ENCODE data around the gene PFKFB4. TPM values are rescaled to one million over a fixed set of nuclear protein-coding genes. Genes with fewer than 3 reads are reported as not detected.

PFKFB4 gene
- polyA plus RNA-seq, 1 of the 3 experiments (the other 2 are of a cell fraction), result 5.7 TPM

DNA sequence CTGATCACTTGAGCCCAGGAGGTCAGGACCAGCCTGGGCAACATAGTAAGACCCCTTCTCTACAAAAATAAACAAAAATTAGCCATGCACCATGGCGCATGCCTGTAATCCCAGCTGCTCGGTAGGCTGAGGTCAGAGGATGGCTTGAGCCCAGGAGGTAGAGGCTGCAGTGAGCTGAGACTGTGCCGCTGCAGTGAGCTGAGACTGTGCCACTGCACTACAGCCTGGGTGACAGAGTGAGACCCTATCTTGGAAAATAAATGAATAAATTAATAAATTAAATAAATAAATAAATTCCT lies 63.5 kb downstream of the PFKFB4 start:
- H3K27ac ChIP-seq (ENCODE audit: low read depth in 2 of 2, low read length in 1 of 2), result no peak overlapping the region
- CTCF ChIA-PET, result no interaction called here
- H3K79me2 ChIP-seq (ENCODE audit: insufficient read depth), result no peaks in the 10 kb centered on the region
- no peaks in the 10 kb centered on the region for H3K9me3 ChIP-seq
- H3K27me3 ChIP-seq (ENCODE audit: insufficient read depth), result no peaks in the 10 kb centered on the region
- H4K20me1 ChIP-seq (ENCODE audit: insufficient read depth), result no peaks in the 10 kb centered on the region
- POLR2A ChIA-PET, result no interaction called here
- peaks cover 0 to 18% of the 10 kb centered on the region in 2 experiments for H3K36me3 ChIP-seq (replicated peaks in 1 of 2; ENCODE audit: control insufficient read depth in 1 of 2, insufficient read depth in 2 of 2, low read length in 1 of 2)
- H3K4me1 ChIP-seq (ENCODE audit: control insufficient read depth in 1 of 2, insufficient read depth in 2 of 2, low read depth in 1 of 2, low read length in 1 of 2), result no peaks in the 10 kb centered on the region
- H3K4me3 ChIP-seq (ENCODE audit: low read depth in 2 of 2, low read length in 1 of 2), result no peak overlapping the region
- no peak overlapping the region for H2AFZ ChIP-seq (ENCODE audit: low read depth)
- WGBS (ENCODE audit: low lambda C conversion rate), result 97% methylated on average over 3 of the region's 3 CpGs
- no peak overlapping the region for H3K9ac ChIP-seq
- no peak overlapping the region for H3K4me2 ChIP-seq
- H3F3A ChIP-seq (replicated peaks; ENCODE audit: insufficient read depth), result peaks cover 6% of the 10 kb centered on the region
- no peak for TF ChIP-seq FOXM1 (IDR thresholded peaks at IDR 0.05; ENCODE audit: low read depth)
- no peak for TF ChIP-seq ELF1 (IDR thresholded peaks at IDR 0.05)
- TF ChIP-seq MXI1 (IDR thresholded peaks at IDR 0.05; ENCODE audit: low read depth, low read length), result no peak
- TF ChIP-seq, protein P1, sequence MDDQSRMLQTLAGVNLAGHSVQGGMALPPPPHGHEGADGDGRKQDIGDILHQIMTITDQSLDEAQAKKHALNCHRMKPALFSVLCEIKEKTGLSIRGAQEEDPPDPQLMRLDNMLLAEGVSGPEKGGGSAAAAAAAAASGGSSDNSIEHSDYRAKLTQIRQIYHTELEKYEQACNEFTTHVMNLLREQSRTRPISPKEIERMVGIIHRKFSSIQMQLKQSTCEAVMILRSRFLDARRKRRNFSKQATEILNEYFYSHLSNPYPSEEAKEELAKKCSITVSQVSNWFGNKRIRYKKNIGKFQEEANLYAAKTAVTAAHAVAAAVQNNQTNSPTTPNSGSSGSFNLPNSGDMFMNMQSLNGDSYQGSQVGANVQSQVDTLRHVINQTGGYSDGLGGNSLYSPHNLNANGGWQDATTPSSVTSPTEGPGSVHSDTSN (IDR thresholded peaks at IDR 0.05), result no peak
- TF ChIP-seq FOSL2 (IDR thresholded peaks at IDR 0.05; ENCODE audit: borderline replicate concordance, low read depth), result no peak
- no peak for TF ChIP-seq TAF1 (IDR thresholded peaks at IDR 0.05; ENCODE audit: borderline replicate concordance, low read depth, low read length)
- no peak for TF ChIP-seq RCOR1 (IDR thresholded peaks at IDR 0.05; ENCODE audit: low read length)
- TF ChIP-seq NRF1 (IDR thresholded peaks at IDR 0.05; ENCODE audit: low read depth, low read length), result no peak
- no peak for DNase-seq
- no peaks in the 10 kb centered on the region for H3K9me2 ChIP-seq

DNA sequence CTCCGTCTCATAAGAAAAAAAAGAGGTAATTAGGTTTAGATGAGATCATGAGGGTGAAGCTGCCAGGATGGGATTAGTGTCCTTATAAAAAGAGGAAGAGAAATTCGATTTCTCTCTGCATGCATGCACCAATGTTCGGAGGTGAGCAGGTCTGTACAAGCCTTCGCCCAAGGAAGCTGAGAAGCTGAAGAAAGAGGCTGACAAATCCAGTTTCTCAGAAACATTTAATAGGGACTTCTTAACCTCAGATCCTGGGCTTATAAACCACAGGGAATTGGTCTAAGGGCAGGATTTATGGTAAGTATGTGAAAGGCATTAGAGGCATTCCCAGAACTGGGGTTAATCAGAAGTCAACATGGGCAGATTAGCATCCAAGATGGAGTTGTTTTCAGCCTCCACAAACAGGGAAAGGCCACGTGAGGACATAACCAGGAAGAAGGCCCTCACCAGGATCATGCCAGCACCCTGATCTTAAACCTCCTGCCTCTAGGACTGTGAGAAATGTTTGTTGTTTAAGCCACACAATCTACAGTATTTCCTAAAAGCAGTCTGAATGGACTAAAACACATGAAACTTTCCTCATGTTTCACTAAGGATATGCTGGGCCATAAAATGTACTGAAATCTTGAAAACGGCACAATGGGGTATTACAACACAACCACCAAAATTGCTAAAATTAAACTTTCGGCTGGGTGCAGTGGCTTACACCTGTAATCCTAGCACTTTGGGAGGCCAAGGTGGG lies 64.0 kb downstream of the PFKFB4 start:
- H3K4me2 ChIP-seq, result no peak overlapping the region
- no peaks in the 10 kb centered on the region for H4K20me1 ChIP-seq (ENCODE audit: insufficient read depth)
- no peak overlapping the region for H3K4me3 ChIP-seq (ENCODE audit: low read depth in 2 of 2, low read length in 1 of 2)
- ChIA-PET POLR2A (no interaction called here), CTCF (interaction anchor here (1.0 kb wide), 1 partner anchor 19 kb away, joined by 3 read pairs; no protein-coding TSS in a partner anchor)
- H3K27me3 ChIP-seq (ENCODE audit: insufficient read depth), result no peaks in the 10 kb centered on the region
- H3K9me3 ChIP-seq, result no peaks in the 10 kb centered on the region
- peaks cover 0 to 16% of the 10 kb centered on the region in 2 experiments for H3K36me3 ChIP-seq (replicated peaks in 1 of 2; ENCODE audit: control insufficient read depth in 1 of 2, insufficient read depth in 2 of 2, low read length in 1 of 2)
- peaks cover 10% of the 10 kb centered on the region for H3F3A ChIP-seq (replicated peaks; ENCODE audit: insufficient read depth)
- no peak for TF ChIP-seq RXRA (IDR thresholded peaks at IDR 0.05; ENCODE audit: borderline replicate concordance, low read depth)
- no peak for TF ChIP-seq EP300 (IDR thresholded peaks at IDR 0.05; ENCODE audit: borderline replicate concordance in 1 of 2, low read depth in 1 of 2, low read length in 1 of 2)
- TF ChIP-seq, protein P1 (IDR thresholded peaks at IDR 0.05), result no peak
- TF ChIP-seq SIN3A (IDR thresholded peaks at IDR 0.05; ENCODE audit: borderline replicate concordance, low read depth, low read length), result no peak
- TF ChIP-seq POLR2AphosphoS5 (IDR thresholded peaks at IDR 0.05; ENCODE audit: low read depth, low read length), result no peak
- TF ChIP-seq RAD21 (IDR thresholded peaks at IDR 0.05; ENCODE audit: low read length), result no peak
- no peak for TF ChIP-seq ELF1 (IDR thresholded peaks at IDR 0.05)
- TF ChIP-seq FOSL2 (IDR thresholded peaks at IDR 0.05; ENCODE audit: borderline replicate concordance, low read depth), result no peak
- no peak for TF ChIP-seq RFX5 (IDR thresholded peaks at IDR 0.05; ENCODE audit: low read length)
- TF ChIP-seq MEF2A (IDR thresholded peaks at IDR 0.05; ENCODE audit: borderline replicate concordance, low read depth), result no peak
- no peak for TF ChIP-seq SMC3 (IDR thresholded peaks at IDR 0.05; ENCODE audit: low read depth, low read length)
- TF ChIP-seq, protein P2, sequence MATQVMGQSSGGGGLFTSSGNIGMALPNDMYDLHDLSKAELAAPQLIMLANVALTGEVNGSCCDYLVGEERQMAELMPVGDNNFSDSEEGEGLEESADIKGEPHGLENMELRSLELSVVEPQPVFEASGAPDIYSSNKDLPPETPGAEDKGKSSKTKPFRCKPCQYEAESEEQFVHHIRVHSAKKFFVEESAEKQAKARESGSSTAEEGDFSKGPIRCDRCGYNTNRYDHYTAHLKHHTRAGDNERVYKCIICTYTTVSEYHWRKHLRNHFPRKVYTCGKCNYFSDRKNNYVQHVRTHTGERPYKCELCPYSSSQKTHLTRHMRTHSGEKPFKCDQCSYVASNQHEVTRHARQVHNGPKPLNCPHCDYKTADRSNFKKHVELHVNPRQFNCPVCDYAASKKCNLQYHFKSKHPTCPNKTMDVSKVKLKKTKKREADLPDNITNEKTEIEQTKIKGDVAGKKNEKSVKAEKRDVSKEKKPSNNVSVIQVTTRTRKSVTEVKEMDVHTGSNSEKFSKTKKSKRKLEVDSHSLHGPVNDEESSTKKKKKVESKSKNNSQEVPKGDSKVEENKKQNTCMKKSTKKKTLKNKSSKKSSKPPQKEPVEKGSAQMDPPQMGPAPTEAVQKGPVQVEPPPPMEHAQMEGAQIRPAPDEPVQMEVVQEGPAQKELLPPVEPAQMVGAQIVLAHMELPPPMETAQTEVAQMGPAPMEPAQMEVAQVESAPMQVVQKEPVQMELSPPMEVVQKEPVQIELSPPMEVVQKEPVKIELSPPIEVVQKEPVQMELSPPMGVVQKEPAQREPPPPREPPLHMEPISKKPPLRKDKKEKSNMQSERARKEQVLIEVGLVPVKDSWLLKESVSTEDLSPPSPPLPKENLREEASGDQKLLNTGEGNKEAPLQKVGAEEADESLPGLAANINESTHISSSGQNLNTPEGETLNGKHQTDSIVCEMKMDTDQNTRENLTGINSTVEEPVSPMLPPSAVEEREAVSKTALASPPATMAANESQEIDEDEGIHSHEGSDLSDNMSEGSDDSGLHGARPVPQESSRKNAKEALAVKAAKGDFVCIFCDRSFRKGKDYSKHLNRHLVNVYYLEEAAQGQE (IDR thresholded peaks at IDR 0.05; ENCODE audit: low read depth, low read length), result no peak
- TF ChIP-seq GABPA (IDR thresholded peaks at IDR 0.05; ENCODE audit: low read depth), result no peak
- TF ChIP-seq CHD2 (IDR thresholded peaks at IDR 0.05; ENCODE audit: low read length, partially characterized antibody), result no peak
- no peak for DNase-seq
- H3K79me2 ChIP-seq (ENCODE audit: insufficient read depth), result no peaks in the 10 kb centered on the region
- no peak overlapping the region for H2AFZ ChIP-seq (ENCODE audit: low read depth)
- no peaks in the 10 kb centered on the region for H3K9me2 ChIP-seq
- 90% methylated on average over 7 of the region's 7 CpGs for WGBS (ENCODE audit: low lambda C conversion rate)
- no peak overlapping the region for H3K9ac ChIP-seq
- H3K27ac ChIP-seq (ENCODE audit: low read depth in 2 of 2, low read length in 1 of 2), result no peak overlapping the region
- no peaks in the 10 kb centered on the region for H3K4me1 ChIP-seq (ENCODE audit: control insufficient read depth in 1 of 2, insufficient read depth in 2 of 2, low read depth in 1 of 2, low read length in 1 of 2)
